C4-2B (cell line): ENCODE results near the gene ANP32B.

ENCODE experiments used
- ZFX ChIP-seq: fragments of 450-650 bp; IDR thresholded peaks from 2 replicates; pipeline ENCODE4 v1.6.1; 2017
- TF ChIP-seq, protein P1 (sequence below): fragments of 450-650 bp; conservative IDR thresholded peaks from 2 replicates; pipeline ENCODE4 v1.5.1; 2017; ENCODE audit warnings: mild to moderate bottlenecking

DNA sequence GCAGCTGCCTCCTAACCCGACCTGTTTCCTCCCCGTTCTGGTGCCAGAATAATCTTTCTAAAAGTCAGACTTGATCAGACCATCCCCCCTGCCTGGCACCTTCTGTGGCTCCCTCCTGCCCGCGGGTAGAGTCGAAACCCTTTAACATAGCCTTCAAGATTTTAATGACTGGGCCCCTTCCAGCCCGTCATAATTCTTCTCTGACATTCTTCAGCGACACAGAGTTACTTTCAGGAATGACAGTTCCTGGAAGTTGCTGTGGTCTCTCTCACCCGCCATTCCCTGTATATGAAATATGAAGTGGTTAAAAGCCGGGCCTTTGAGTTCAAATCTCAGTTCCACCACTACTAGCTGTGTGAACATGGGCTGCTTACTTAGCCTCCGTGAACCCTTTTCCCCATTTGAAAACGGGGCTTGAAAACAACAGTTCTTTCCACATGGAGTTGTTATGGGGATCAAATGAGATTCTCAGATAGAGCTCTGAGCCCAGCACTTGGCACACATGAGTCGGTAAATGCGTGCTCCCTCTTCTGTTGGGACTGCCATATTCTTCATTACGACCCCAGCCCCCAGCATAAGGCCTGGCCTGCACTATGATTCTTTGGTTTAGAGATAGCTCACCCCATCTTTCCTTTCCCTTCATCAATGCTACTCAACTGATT is 74.1 kb downstream of the ANP32B start:
- TF ChIP-seq, protein P1, sequence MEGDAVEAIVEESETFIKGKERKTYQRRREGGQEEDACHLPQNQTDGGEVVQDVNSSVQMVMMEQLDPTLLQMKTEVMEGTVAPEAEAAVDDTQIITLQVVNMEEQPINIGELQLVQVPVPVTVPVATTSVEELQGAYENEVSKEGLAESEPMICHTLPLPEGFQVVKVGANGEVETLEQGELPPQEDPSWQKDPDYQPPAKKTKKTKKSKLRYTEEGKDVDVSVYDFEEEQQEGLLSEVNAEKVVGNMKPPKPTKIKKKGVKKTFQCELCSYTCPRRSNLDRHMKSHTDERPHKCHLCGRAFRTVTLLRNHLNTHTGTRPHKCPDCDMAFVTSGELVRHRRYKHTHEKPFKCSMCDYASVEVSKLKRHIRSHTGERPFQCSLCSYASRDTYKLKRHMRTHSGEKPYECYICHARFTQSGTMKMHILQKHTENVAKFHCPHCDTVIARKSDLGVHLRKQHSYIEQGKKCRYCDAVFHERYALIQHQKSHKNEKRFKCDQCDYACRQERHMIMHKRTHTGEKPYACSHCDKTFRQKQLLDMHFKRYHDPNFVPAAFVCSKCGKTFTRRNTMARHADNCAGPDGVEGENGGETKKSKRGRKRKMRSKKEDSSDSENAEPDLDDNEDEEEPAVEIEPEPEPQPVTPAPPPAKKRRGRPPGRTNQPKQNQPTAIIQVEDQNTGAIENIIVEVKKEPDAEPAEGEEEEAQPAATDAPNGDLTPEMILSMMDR = no peak
- no peak for TF ChIP-seq ZFX
